Measurements from ENCODE around the gene STX7. TPM values are rescaled to one million over a fixed set of nuclear protein-coding genes. Genes with fewer than 3 reads are reported as not detected.

Gene STX7
- total and polyA plus RNA-seq, 9 donors: 21.3 to 57.2 (median 44.0) TPM

- no peaks in the 10 kb centered on the region for H3K27me3 ChIP-seq
- no peaks in the 10 kb centered on the region for H3K36me3 ChIP-seq
- no peak overlapping the region for H3K27ac ChIP-seq
- DNase-seq: no peak
- intact Hi-C loops (cut with DNase I): no loop called here
- no peak for TF ChIP-seq EP300 (IDR thresholded peaks at IDR 0.05)
- TF ChIP-seq POLR2A (IDR thresholded peaks at IDR 0.05): no peak
- TF ChIP-seq CTCF (IDR thresholded peaks at IDR 0.05): no peak
- H3K4me1 ChIP-seq (ENCODE audit: insufficient read depth): no peaks in the 10 kb centered on the region
- no peak overlapping the region for H3K4me3 ChIP-seq
- WGBS, 3 donors: 81 to 90% (median 83%) methylated on average over 5 of the region's 5 CpGs
- peaks cover 0 to 4% of the 10 kb centered on the region in 2 donors for H3K9me3 ChIP-seq
Observed at GRCh38 chr6:132414761-132415160, 98.2 kb downstream of the STX7 start.

- Histone ChIP-seq H3K27ac (no peak overlapping the region), H3K4me1 (ENCODE audit: insufficient read depth) (no peaks in the 10 kb centered on the region), H3K9me3 (peaks cover 0 to 4% of the 10 kb centered on the region in 2 donors), H3K36me3 (no peaks in the 10 kb centered on the region), H3K4me3 (no peak overlapping the region), H3K27me3 (no peaks in the 10 kb centered on the region)
- TF ChIP-seq POLR2A (IDR thresholded peaks at IDR 0.05) (no peak), CTCF (IDR thresholded peaks at IDR 0.05) (no peak), EP300 (IDR thresholded peaks at IDR 0.05) (no peak)
- DNase-seq: no peak
- intact Hi-C loops (cut with DNase I): no loop called here
- 52 to 71% (median 56%) methylated on average over 6 of the region's 6 CpGs for WGBS, 3 donors
Observed at GRCh38 chr6:132414322-132414721, 98.6 kb downstream of the STX7 start.

GRCh38 chr6:132413499-132413802 is 99.5 kb downstream of the STX7 start:
- intact Hi-C loops (cut with DNase I): no loop called here
- no peak overlapping the region for H3K4me3 ChIP-seq
- WGBS, 3 donors: 3 to 16% (median 13%) methylated on average over 1 of the region's 1 CpG
- no peaks in the 10 kb centered on the region for H3K36me3 ChIP-seq
- no peaks in the 10 kb centered on the region for H3K27me3 ChIP-seq
- no peaks in the 10 kb centered on the region for H3K4me1 ChIP-seq (ENCODE audit: insufficient read depth)
- no peak for TF ChIP-seq EP300 (IDR thresholded peaks at IDR 0.05)
- TF ChIP-seq POLR2A (IDR thresholded peaks at IDR 0.05): no peak
- no peak for TF ChIP-seq CTCF (IDR thresholded peaks at IDR 0.05)
- H3K27ac ChIP-seq: no peak overlapping the region
- H3K9me3 ChIP-seq: peaks cover 0 to 4% of the 10 kb centered on the region in 2 donors
- DNase-seq: no peak

GRCh38 chr6:132412656-132413498 is 100.0 kb downstream of the STX7 start:
- WGBS, 3 donors: 85 to 87% (median 85%) methylated on average over 5 of the region's 5 CpGs
- Histone ChIP-seq H3K36me3 (no peaks in the 10 kb centered on the region), H3K9me3 (peaks cover 0 to 4% of the 10 kb centered on the region in 2 donors), H3K4me3 (no peak overlapping the region), H3K27me3 (no peaks in the 10 kb centered on the region), H3K4me1 (ENCODE audit: insufficient read depth) (no peaks in the 10 kb centered on the region), H3K27ac (no peak overlapping the region)
- TF ChIP-seq POLR2A (IDR thresholded peaks at IDR 0.05): no peak
- no peak for TF ChIP-seq CTCF (IDR thresholded peaks at IDR 0.05)
- TF ChIP-seq EP300 (IDR thresholded peaks at IDR 0.05): no peak
- DNase-seq: no peak
- intact Hi-C loops (cut with DNase I): no loop called here
